ENCODE data around the gene AP1B1.

The AP1B1 gene

GRCh38 chr22:29310065-29310862 is 78.1 kb downstream of the AP1B1 start:
- no peak for TF ChIP-seq Cebpa-rat (IDR thresholded peaks at IDR 0.05)
- no peak overlapping the region for H3K27ac ChIP-seq

GRCh38 chr22:29309332-29310064 is 78.9 kb downstream of the AP1B1 start:
- TF ChIP-seq Cebpa-rat (IDR thresholded peaks at IDR 0.05) = no peak
- Histone ChIP-seq H3K27me3 (peaks cover 67% of the 10 kb centered on the region), H4K20me1 (peaks cover 40% of the 10 kb centered on the region), H3K4me3 (no peak overlapping the region), H3K9me3 (no peaks in the 10 kb centered on the region), H3K36me3 (no peaks in the 10 kb centered on the region), H3K4me1 (peaks cover 55% of the 10 kb centered on the region), H3K4me2 (peak overlapping the region; percentile 71), H3K27ac (no peak overlapping the region), H3K9ac (no peak overlapping the region)

More at GRCh38 chr22:29310065-29310862, 78.1 kb downstream of the AP1B1 start:
- Histone ChIP-seq H3K27me3 (peaks cover 75% of the 10 kb centered on the region), H3K36me3 (no peaks in the 10 kb centered on the region), H3K9me3 (no peaks in the 10 kb centered on the region), H3K9ac (no peak overlapping the region), H3K4me1 (peaks cover 53% of the 10 kb centered on the region), H3K4me2 (peak overlapping the region; percentile 61), H3K4me3 (no peak overlapping the region), H4K20me1 (peaks cover 48% of the 10 kb centered on the region)

GRCh38 chr22:29308791-29309262 is 79.5 kb downstream of the AP1B1 start:
- Histone ChIP-seq H3K4me2 (peak overlapping the region; percentile 71), H3K4me1 (peaks cover 61% of the 10 kb centered on the region), H3K27me3 (peaks cover 60% of the 10 kb centered on the region)

GRCh38 chr22:29308148-29308790 is 80.1 kb downstream of the AP1B1 start:
- Histone ChIP-seq H3K27ac (no peak overlapping the region), H4K20me1 (peaks cover 30% of the 10 kb centered on the region), H3K4me3 (no peak overlapping the region), H3K4me2 (peak overlapping the region; percentile 71), H3K9me3 (no peaks in the 10 kb centered on the region), H3K27me3 (peaks cover 55% of the 10 kb centered on the region), H3K9ac (no peak overlapping the region), H3K36me3 (no peaks in the 10 kb centered on the region), H3K4me1 (peaks cover 67% of the 10 kb centered on the region)
- TF ChIP-seq Cebpa-rat (IDR thresholded peaks at IDR 0.05) = no peak

More at GRCh38 chr22:29308791-29309262, 79.5 kb downstream of the AP1B1 start:
- TF ChIP-seq Cebpa-rat (IDR thresholded peaks at IDR 0.05) = no peak
- H4K20me1 ChIP-seq = peaks cover 34% of the 10 kb centered on the region
- no peak overlapping the region for H3K27ac ChIP-seq
- no peaks in the 10 kb centered on the region for H3K9me3 ChIP-seq
- no peak overlapping the region for H3K9ac ChIP-seq
- H3K4me3 ChIP-seq = no peak overlapping the region
- H3K36me3 ChIP-seq = no peaks in the 10 kb centered on the region

GRCh38 chr22:29307596-29308147 is 80.7 kb downstream of the AP1B1 start:
- Histone ChIP-seq H3K9ac (no peak overlapping the region), H3K4me3 (no peak overlapping the region; the same call in 1 of the 2 replicates), H3K27me3 (peaks cover 49% of the 10 kb centered on the region), H3K36me3 (no peaks in the 10 kb centered on the region), H3K4me2 (peak overlapping the region; percentile 100), H3K9me3 (no peaks in the 10 kb centered on the region), H4K20me1 (peaks cover 31% of the 10 kb centered on the region), H3K4me1 (peaks cover 73% of the 10 kb centered on the region), H3K27ac (no peak overlapping the region)
- no peak for TF ChIP-seq Cebpa-rat (IDR thresholded peaks at IDR 0.05)

- Histone ChIP-seq H3K9me3 (no peaks in the 10 kb centered on the region), H3K9ac (peak overlapping the region; percentile 71), H4K20me1 (peaks cover 37% of the 10 kb centered on the region), H3K4me1 (peaks cover 80% of the 10 kb centered on the region), H3K27ac (peak overlapping the region; percentile 46; the same call in 1 of the 2 replicates), H3K4me3 (peak overlapping the region; percentile 73), H3K36me3 (no peaks in the 10 kb centered on the region), H3K27me3 (peaks cover 42% of the 10 kb centered on the region), H3K4me2 (peak overlapping the region; percentile 100)
- no peak for TF ChIP-seq Cebpa-rat (IDR thresholded peaks at IDR 0.05)
These were observed 81.4 kb downstream of the AP1B1 start for GRCh38 chr22:29306835-29307595.

GRCh38 chr22:29306175-29306834 is 82.1 kb downstream of the AP1B1 start, which contains the start of gene GAS2L1:
GAS2L1 (plus strand) TSS chr22:29306650; CDS start chr22:29308106, 1,456 bp downstream.
- peak within 1 kb of the TSS; percentile 46; the same call in 1 of the 2 replicates for H3K27ac ChIP-seq
- peaks cover 6% of the 10 kb centered on the region; the same call in 1 of the 2 replicates for H3K36me3 ChIP-seq
- no peaks in the 10 kb centered on the region for H3K9me3 ChIP-seq
- peaks cover 44% of the 10 kb centered on the region for H4K20me1 ChIP-seq
- peak within 1 kb of the TSS; percentile 100 for H3K4me2 ChIP-seq
- no peak for TF ChIP-seq Cebpa-rat (IDR thresholded peaks at IDR 0.05)
- peak within 1 kb of the TSS; percentile 73 for H3K4me3 ChIP-seq
- peaks cover 80% of the 10 kb centered on the region for H3K4me1 ChIP-seq
- peak within 1 kb of the TSS; percentile 71 for H3K9ac ChIP-seq
- H3K27me3 ChIP-seq = peaks cover 39% of the 10 kb centered on the region

GRCh38 chr22:29305836-29306174 is 82.6 kb downstream of the AP1B1 start:
- Histone ChIP-seq H3K27me3 (peaks cover 39% of the 10 kb centered on the region), H3K36me3 (peaks cover 10% of the 10 kb centered on the region), H3K27ac (no peak overlapping the region), H3K4me2 (peak overlapping the region; percentile 100), H3K4me1 (peaks cover 75% of the 10 kb centered on the region), H3K9me3 (no peaks in the 10 kb centered on the region), H3K9ac (no peak overlapping the region), H3K4me3 (peak overlapping the region; percentile 73; the same call in 1 of the 2 replicates), H4K20me1 (peaks cover 49% of the 10 kb centered on the region)
- no peak for TF ChIP-seq Cebpa-rat (IDR thresholded peaks at IDR 0.05)

Measured in BLaER1 (cell line).